ENCODE measurements around the gene CSHL1. TPM values are rescaled to one million over a fixed set of nuclear protein-coding genes. Genes with fewer than 3 reads are reported as not detected.

CSHL1 gene
- polyA plus RNA-seq, 3 donors, result not detected

GRCh38 chr17:63937319-63937718 lies 26.3 kb upstream of the CSHL1 start:
- no peak overlapping the region for H3K9ac ChIP-seq (ENCODE audit: insufficient read depth, low read length, poor library complexity, severe bottlenecking)
- no peaks in the 10 kb centered on the region for H3K36me3 ChIP-seq (replicated peaks in 1 of 2; ENCODE audit: control insufficient read depth in 1 of 2, insufficient read depth in 2 of 2, low read length in 2 of 2)
- no CpG with 5 or more reads among the region's 6 CpGs for WGBS (ENCODE audit: insufficient coverage)
- intact Hi-C loops (cut with micrococcal nuclease), result no loop called here
- no peak overlapping the region for H3K4me2 ChIP-seq (replicated peaks; ENCODE audit: extremely low read depth, low read length, poor library complexity, severe bottlenecking)
- H3K27ac ChIP-seq (ENCODE audit: low read depth in 1 of 2, low read length in 2 of 2), result no peak overlapping the region
- TF ChIP-seq, protein P1, sequence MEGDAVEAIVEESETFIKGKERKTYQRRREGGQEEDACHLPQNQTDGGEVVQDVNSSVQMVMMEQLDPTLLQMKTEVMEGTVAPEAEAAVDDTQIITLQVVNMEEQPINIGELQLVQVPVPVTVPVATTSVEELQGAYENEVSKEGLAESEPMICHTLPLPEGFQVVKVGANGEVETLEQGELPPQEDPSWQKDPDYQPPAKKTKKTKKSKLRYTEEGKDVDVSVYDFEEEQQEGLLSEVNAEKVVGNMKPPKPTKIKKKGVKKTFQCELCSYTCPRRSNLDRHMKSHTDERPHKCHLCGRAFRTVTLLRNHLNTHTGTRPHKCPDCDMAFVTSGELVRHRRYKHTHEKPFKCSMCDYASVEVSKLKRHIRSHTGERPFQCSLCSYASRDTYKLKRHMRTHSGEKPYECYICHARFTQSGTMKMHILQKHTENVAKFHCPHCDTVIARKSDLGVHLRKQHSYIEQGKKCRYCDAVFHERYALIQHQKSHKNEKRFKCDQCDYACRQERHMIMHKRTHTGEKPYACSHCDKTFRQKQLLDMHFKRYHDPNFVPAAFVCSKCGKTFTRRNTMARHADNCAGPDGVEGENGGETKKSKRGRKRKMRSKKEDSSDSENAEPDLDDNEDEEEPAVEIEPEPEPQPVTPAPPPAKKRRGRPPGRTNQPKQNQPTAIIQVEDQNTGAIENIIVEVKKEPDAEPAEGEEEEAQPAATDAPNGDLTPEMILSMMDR (IDR thresholded peaks at IDR 0.05), result no peak
- no peak overlapping the region for H3K4me3 ChIP-seq (replicated peaks in 1 of 3; ENCODE audit: low read depth in 2 of 3, low read length in 3 of 3)
- H3K79me2 ChIP-seq (ENCODE audit: insufficient read depth, low read length), result no peaks in the 10 kb centered on the region
- Mint-ChIP-seq H3K36me3 (no peaks in the 10 kb centered on the region), H3K4me3 (no peak overlapping the region), H3K27me3 (ENCODE audit: low read depth in 3 of 3) (peaks cover 2 to 12% (median 5%) of the 10 kb centered on the region in 3 donors), H3K4me1 (peaks cover 19% of the 10 kb centered on the region), H3K27ac (no peak overlapping the region), H3K9me3 (peaks cover 0 to 2% (median 0%) of the 10 kb centered on the region in 7 donors)
- no peaks in the 10 kb centered on the region for H4K20me1 ChIP-seq (ENCODE audit: insufficient read depth, low read length)
- no peaks in the 10 kb centered on the region for H3K27me3 ChIP-seq (ENCODE audit: control insufficient read depth in 2 of 2, insufficient read depth in 2 of 2, low read length in 2 of 2)
- no peaks in the 10 kb centered on the region for H3K9me3 ChIP-seq (replicated peaks in 1 of 2; ENCODE audit: control insufficient read depth in 1 of 2, insufficient read depth in 1 of 2, low read length in 2 of 2)
- no peak overlapping the region for H2AFZ ChIP-seq (ENCODE audit: insufficient read depth, low read depth, low read length, poor library complexity, severe bottlenecking)
- DNase-seq, result no peak
- H3K4me1 ChIP-seq (ENCODE audit: control insufficient read depth in 1 of 2, insufficient read depth in 2 of 2, low read length in 2 of 2), result peaks cover 11 to 17% of the 10 kb centered on the region in 2 donors

GRCh38 chr17:63934183-63935112 lies 23.4 kb upstream of the CSHL1 start:
- H3K27ac ChIP-seq (ENCODE audit: low read depth in 1 of 2, low read length in 2 of 2), result no peak overlapping the region

More at GRCh38 chr17:63934183-63935112, 23.4 kb upstream of the CSHL1 start:
- H2AFZ ChIP-seq (ENCODE audit: insufficient read depth, low read depth, low read length, poor library complexity, severe bottlenecking), result peak overlapping the region; percentile 0
- peak in 1 of 3 donors; percentile 26 for DNase-seq
- H3K4me2 ChIP-seq (replicated peaks; ENCODE audit: extremely low read depth, low read length, poor library complexity, severe bottlenecking), result peak overlapping the region; percentile 2
- H4K20me1 ChIP-seq (ENCODE audit: insufficient read depth, low read length), result no peaks in the 10 kb centered on the region
- no peaks in the 10 kb centered on the region for H3K9me3 ChIP-seq (replicated peaks in 1 of 2; ENCODE audit: control insufficient read depth in 1 of 2, insufficient read depth in 1 of 2, low read length in 2 of 2)
- WGBS (ENCODE audit: insufficient coverage), result 91% methylated on average over 15 of the region's 21 CpGs
- H3K9ac ChIP-seq (ENCODE audit: insufficient read depth, low read length, poor library complexity, severe bottlenecking), result no peak overlapping the region
- Mint-ChIP-seq H3K36me3 (peaks cover 0 to 1% of the 10 kb centered on the region in 2 donors), H3K4me3 (no peak overlapping the region), H3K9me3 (peaks cover 0 to 2% (median 0%) of the 10 kb centered on the region in 7 donors), H3K27me3 (ENCODE audit: low read depth in 3 of 3) (peaks cover 2 to 17% (median 8%) of the 10 kb centered on the region in 3 donors), H3K4me1 (peaks cover 39% of the 10 kb centered on the region), H3K27ac (peak overlapping the region in 1 of 7 donors; percentile 21)
- TF ChIP-seq, protein P1 (IDR thresholded peaks at IDR 0.05), result no peak
- H3K4me3 ChIP-seq (replicated peaks in 1 of 3; ENCODE audit: low read depth in 2 of 3, low read length in 3 of 3), result no peak overlapping the region
- H3K4me1 ChIP-seq (ENCODE audit: control insufficient read depth in 1 of 2, insufficient read depth in 2 of 2, low read length in 2 of 2), result peaks cover 30 to 37% of the 10 kb centered on the region in 2 donors
- intact Hi-C loops (cut with micrococcal nuclease), result no loop called here
- peaks cover 0 to 2% of the 10 kb centered on the region in 2 donors for H3K36me3 ChIP-seq (replicated peaks in 1 of 2; ENCODE audit: control insufficient read depth in 1 of 2, insufficient read depth in 2 of 2, low read length in 2 of 2)
- H3K27me3 ChIP-seq (ENCODE audit: control insufficient read depth in 2 of 2, insufficient read depth in 2 of 2, low read length in 2 of 2), result no peaks in the 10 kb centered on the region
- no peaks in the 10 kb centered on the region for H3K79me2 ChIP-seq (ENCODE audit: insufficient read depth, low read length)

All from CD14-positive monocyte (primary cell).